ENCODE measurements around the gene RSPO3.
"Not testable (repeated sequence)": the region's sequence is repeated elsewhere in the genome, so short reads cannot be mapped to it uniquely, and the experiment has no call there.

Gene RSPO3

GRCh38 chr6:127096167-127096566 is 22.3 kb upstream of the RSPO3 start:
- no peak for TF ChIP-seq POLR2A (IDR thresholded peaks at IDR 0.05; ENCODE audit: low read length)
- TF ChIP-seq GATA1 (IDR thresholded peaks at IDR 0.05; ENCODE audit: low read depth, low read length) = no peak
- no peak for DNase-seq

- DNase-seq = not testable (repeated sequence)
Measured at GRCh38 chr6:127097442-127097841, 21.0 kb upstream of the RSPO3 start.

GRCh38 chr6:127100510-127101140 is 17.8 kb upstream of the RSPO3 start:
- TF ChIP-seq POLR2A (IDR thresholded peaks at IDR 0.05; ENCODE audit: low read length) (no peak), GATA1 (IDR thresholded peaks at IDR 0.05; ENCODE audit: low read depth, low read length) (no peak)
- DNase-seq = no peak

- no peak for TF ChIP-seq POLR2A (IDR thresholded peaks at IDR 0.05; ENCODE audit: low read length)
- no peak for DNase-seq
Measured at GRCh38 chr6:127102299-127102698, 16.2 kb upstream of the RSPO3 start.

GRCh38 chr6:127102859-127103258 is 15.6 kb upstream of the RSPO3 start:
- TF ChIP-seq POLR2A (IDR thresholded peaks at IDR 0.05; ENCODE audit: low read length) (no peak), GATA1 (IDR thresholded peaks at IDR 0.05; ENCODE audit: low read depth, low read length) (no peak)
- DNase-seq = no peak

- no peak for DNase-seq
- no peak for TF ChIP-seq GATA1 (IDR thresholded peaks at IDR 0.05; ENCODE audit: low read depth, low read length)
- TF ChIP-seq POLR2A (IDR thresholded peaks at IDR 0.05; ENCODE audit: low read length) = no peak
Measured at GRCh38 chr6:127103482-127103881, 15.0 kb upstream of the RSPO3 start.

- no peak for DNase-seq
- TF ChIP-seq GATA1 (IDR thresholded peaks at IDR 0.05; ENCODE audit: low read depth, low read length) (no peak), POLR2A (IDR thresholded peaks at IDR 0.05; ENCODE audit: low read length) (no peak)
Measured at GRCh38 chr6:127107916-127108315, 10.6 kb upstream of the RSPO3 start.

GRCh38 chr6:127110712-127111111 is 7.8 kb upstream of the RSPO3 start:
- TF ChIP-seq GATA1 (IDR thresholded peaks at IDR 0.05; ENCODE audit: low read depth, low read length) (no peak), POLR2A (IDR thresholded peaks at IDR 0.05; ENCODE audit: low read length) (no peak)
- no peak for DNase-seq

- TF ChIP-seq GATA1 (IDR thresholded peaks at IDR 0.05; ENCODE audit: low read depth, low read length) (no peak), POLR2A (IDR thresholded peaks at IDR 0.05; ENCODE audit: low read length) (no peak)
- DNase-seq = no peak
Measured at GRCh38 chr6:127111526-127111925, 6.9 kb upstream of the RSPO3 start.

- no peak for TF ChIP-seq POLR2A (IDR thresholded peaks at IDR 0.05; ENCODE audit: low read length)
- TF ChIP-seq GATA1 (IDR thresholded peaks at IDR 0.05; ENCODE audit: low read depth, low read length) = no peak
- DNase-seq = no peak
Measured at GRCh38 chr6:127114214-127114760, 4.2 kb upstream of the RSPO3 start.

- TF ChIP-seq POLR2A (IDR thresholded peaks at IDR 0.05; ENCODE audit: low read length) = no peak
- TF ChIP-seq GATA1 (IDR thresholded peaks at IDR 0.05; ENCODE audit: low read depth, low read length) = no peak
- no peak for DNase-seq
Measured at GRCh38 chr6:127115084-127115655, 3.3 kb upstream of the RSPO3 start.

GRCh38 chr6:127115746-127116145 is 2.7 kb upstream of the RSPO3 start:
- TF ChIP-seq POLR2A (IDR thresholded peaks at IDR 0.05; ENCODE audit: low read length) (no peak), GATA1 (IDR thresholded peaks at IDR 0.05; ENCODE audit: low read depth, low read length) (no peak)
- no peak for DNase-seq

GRCh38 chr6:127117979-127118297 is 533 bp upstream of the RSPO3 start:
- TF ChIP-seq POLR2A (IDR thresholded peaks at IDR 0.05; ENCODE audit: low read length) = no peak
- no peak for TF ChIP-seq GATA1 (IDR thresholded peaks at IDR 0.05; ENCODE audit: low read depth, low read length)
- no peak for DNase-seq

GRCh38 chr6:127119102-127120022 is 891 bp downstream of the RSPO3 start:
- DNase-seq = no peak
- no peak for TF ChIP-seq POLR2A (IDR thresholded peaks at IDR 0.05; ENCODE audit: low read length)
- no peak for TF ChIP-seq GATA1 (IDR thresholded peaks at IDR 0.05; ENCODE audit: low read depth, low read length)

Data from erythroblast (primary cell).